WTC11 (cell line): ENCODE results near the gene SCFD1.

Experiments used
- CBFB ChIP-seq: sonication (generic); formaldehyde crosslinking; IDR thresholded peaks from 2 replicates; pipeline ENCODE4 v1.8.1; 2022; ENCODE audit warnings: mild to moderate bottlenecking, low read depth, missing genetic modification reagents
- FOXP1 ChIP-seq: sonication (generic); formaldehyde crosslinking; IDR thresholded peaks from 2 replicates; pipeline ENCODE4 v1.8.0; 2022; ENCODE audit warnings: missing genetic modification reagents, mild to moderate bottlenecking, moderate library complexity, borderline replicate concordance
- GABPB1 ChIP-seq: sonication (generic); formaldehyde crosslinking; IDR thresholded peaks from 2 replicates; pipeline ENCODE4 v1.8.1; 2023; ENCODE audit warnings: mild to moderate bottlenecking, missing genetic modification reagents
- MYBL2 ChIP-seq: sonication (generic); formaldehyde crosslinking; IDR thresholded peaks from 2 replicates; pipeline ENCODE4 v1.8.1; 2023; ENCODE audit warnings: mild to moderate bottlenecking, moderate library complexity, missing genetic modification reagents
- NR3C1 ChIP-seq: sonication (generic); formaldehyde crosslinking; conservative IDR thresholded peaks from 2 replicates; pipeline ENCODE4 v1.8.1; 2023; ENCODE audit warnings: low read depth, mild to moderate bottlenecking, missing genetic modification reagents
- SP1 ChIP-seq: sonication (generic); formaldehyde crosslinking; conservative IDR thresholded peaks from 2 replicates; pipeline ENCODE4 v1.8.1; 2022; ENCODE audit warnings: missing genetic modification reagents
- ZBTB21 ChIP-seq: sonication (generic); formaldehyde crosslinking; IDR thresholded peaks from 2 replicates; pipeline ENCODE4 v1.8.1; 2023; ENCODE audit warnings: mild to moderate bottlenecking, missing genetic modification reagents, borderline replicate concordance
- ZNF416 ChIP-seq: fragments of 250-450 bp; sonication (Bioruptor Pico); IDR thresholded peaks from 2 replicates; pipeline ENCODE4 v1.9.0; 2021; ENCODE audit warnings: mild to moderate bottlenecking, inconsistent platforms
- TF ChIP-seq, protein P1 (sequence below): sonication (generic); formaldehyde crosslinking; IDR thresholded peaks from 2 replicates; pipeline ENCODE4 v1.8.0; 2023; ENCODE audit warnings: missing genetic modification reagents, mild to moderate bottlenecking, borderline replicate concordance
- TF ChIP-seq, protein P2 (sequence below): fragments of 200-600 bp; IDR thresholded peaks from 2 replicates; pipeline ENCODE4 v1.8.0; 2022; ENCODE audit warnings: antibody characterized with exemption
- TF ChIP-seq, protein P3 (sequence below): sonication (generic); formaldehyde crosslinking; IDR thresholded peaks from 2 replicates; pipeline ENCODE4 v1.8.1; 2023; ENCODE audit warnings: mild to moderate bottlenecking, missing genetic modification reagents, moderate library complexity
- TF ChIP-seq, protein P4 (sequence below): sonication (generic); formaldehyde crosslinking; conservative IDR thresholded peaks from 2 replicates; pipeline ENCODE4 v1.8.1; 2022; ENCODE audit warnings: mild to moderate bottlenecking, missing genetic modification reagents

DNA sequence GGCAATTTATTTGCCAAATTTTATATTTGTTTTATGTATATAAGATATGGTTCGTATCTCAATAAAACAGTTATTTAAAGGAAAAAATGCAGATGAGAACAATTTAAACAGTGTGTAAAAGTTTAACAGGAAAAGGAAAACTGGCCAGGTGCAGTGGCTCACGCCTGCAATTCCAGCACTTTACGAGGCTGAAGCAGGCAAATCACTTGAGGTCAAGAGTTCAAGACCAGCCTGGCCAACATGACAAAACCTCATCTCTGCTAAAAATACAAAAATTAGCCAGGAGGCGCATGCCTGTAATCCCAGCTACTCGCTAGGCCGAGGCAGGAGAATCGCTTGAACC is 40.9 kb upstream of the SCFD1 start:
- no peak for TF ChIP-seq ZNF416 (CRISPR knock-in tag)
- TF ChIP-seq, protein P1, sequence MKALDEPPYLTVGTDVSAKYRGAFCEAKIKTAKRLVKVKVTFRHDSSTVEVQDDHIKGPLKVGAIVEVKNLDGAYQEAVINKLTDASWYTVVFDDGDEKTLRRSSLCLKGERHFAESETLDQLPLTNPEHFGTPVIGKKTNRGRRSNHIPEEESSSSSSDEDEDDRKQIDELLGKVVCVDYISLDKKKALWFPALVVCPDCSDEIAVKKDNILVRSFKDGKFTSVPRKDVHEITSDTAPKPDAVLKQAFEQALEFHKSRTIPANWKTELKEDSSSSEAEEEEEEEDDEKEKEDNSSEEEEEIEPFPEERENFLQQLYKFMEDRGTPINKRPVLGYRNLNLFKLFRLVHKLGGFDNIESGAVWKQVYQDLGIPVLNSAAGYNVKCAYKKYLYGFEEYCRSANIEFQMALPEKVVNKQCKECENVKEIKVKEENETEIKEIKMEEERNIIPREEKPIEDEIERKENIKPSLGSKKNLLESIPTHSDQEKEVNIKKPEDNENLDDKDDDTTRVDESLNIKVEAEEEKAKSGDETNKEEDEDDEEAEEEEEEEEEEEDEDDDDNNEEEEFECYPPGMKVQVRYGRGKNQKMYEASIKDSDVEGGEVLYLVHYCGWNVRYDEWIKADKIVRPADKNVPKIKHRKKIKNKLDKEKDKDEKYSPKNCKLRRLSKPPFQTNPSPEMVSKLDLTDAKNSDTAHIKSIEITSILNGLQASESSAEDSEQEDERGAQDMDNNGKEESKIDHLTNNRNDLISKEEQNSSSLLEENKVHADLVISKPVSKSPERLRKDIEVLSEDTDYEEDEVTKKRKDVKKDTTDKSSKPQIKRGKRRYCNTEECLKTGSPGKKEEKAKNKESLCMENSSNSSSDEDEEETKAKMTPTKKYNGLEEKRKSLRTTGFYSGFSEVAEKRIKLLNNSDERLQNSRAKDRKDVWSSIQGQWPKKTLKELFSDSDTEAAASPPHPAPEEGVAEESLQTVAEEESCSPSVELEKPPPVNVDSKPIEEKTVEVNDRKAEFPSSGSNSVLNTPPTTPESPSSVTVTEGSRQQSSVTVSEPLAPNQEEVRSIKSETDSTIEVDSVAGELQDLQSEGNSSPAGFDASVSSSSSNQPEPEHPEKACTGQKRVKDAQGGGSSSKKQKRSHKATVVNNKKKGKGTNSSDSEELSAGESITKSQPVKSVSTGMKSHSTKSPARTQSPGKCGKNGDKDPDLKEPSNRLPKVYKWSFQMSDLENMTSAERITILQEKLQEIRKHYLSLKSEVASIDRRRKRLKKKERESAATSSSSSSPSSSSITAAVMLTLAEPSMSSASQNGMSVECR (CRISPR knock-in tag), result no peak
- TF ChIP-seq, protein P2, sequence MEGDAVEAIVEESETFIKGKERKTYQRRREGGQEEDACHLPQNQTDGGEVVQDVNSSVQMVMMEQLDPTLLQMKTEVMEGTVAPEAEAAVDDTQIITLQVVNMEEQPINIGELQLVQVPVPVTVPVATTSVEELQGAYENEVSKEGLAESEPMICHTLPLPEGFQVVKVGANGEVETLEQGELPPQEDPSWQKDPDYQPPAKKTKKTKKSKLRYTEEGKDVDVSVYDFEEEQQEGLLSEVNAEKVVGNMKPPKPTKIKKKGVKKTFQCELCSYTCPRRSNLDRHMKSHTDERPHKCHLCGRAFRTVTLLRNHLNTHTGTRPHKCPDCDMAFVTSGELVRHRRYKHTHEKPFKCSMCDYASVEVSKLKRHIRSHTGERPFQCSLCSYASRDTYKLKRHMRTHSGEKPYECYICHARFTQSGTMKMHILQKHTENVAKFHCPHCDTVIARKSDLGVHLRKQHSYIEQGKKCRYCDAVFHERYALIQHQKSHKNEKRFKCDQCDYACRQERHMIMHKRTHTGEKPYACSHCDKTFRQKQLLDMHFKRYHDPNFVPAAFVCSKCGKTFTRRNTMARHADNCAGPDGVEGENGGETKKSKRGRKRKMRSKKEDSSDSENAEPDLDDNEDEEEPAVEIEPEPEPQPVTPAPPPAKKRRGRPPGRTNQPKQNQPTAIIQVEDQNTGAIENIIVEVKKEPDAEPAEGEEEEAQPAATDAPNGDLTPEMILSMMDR, result no peak
- TF ChIP-seq SP1 (CRISPR knock-in tag), result no peak
- TF ChIP-seq, protein P3, sequence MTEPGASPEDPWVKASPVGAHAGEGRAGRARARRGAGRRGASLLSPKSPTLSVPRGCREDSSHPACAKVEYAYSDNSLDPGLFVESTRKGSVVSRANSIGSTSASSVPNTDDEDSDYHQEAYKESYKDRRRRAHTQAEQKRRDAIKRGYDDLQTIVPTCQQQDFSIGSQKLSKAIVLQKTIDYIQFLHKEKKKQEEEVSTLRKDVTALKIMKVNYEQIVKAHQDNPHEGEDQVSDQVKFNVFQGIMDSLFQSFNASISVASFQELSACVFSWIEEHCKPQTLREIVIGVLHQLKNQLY (CRISPR knock-in tag), result no peak
- no peak for TF ChIP-seq GABPB1 (CRISPR knock-in tag)
- TF ChIP-seq NR3C1, result no peak
- TF ChIP-seq ZBTB21 (CRISPR knock-in tag), result no peak
- TF ChIP-seq MYBL2, result no peak
- TF ChIP-seq CBFB (CRISPR knock-in tag), result no peak
- TF ChIP-seq FOXP1 (CRISPR knock-in tag), result no peak
- TF ChIP-seq, protein P4, sequence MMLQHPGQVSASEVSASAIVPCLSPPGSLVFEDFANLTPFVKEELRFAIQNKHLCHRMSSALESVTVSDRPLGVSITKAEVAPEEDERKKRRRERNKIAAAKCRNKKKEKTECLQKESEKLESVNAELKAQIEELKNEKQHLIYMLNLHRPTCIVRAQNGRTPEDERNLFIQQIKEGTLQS, result no peak
